Stimulated activated CD8-positive, alpha-beta memory T cell treated with anti-CD3 and anti-CD28 coated beads, Interleukin-12 subunit alpha, Interleukin-12 subunit beta, amount 100 ng/mL, for 24 hours (primary cell): Measurements from ENCODE around the gene LARP1.

Source experiments
- DNase-seq: peaks from one replicate; pipeline ENCODE4 v3.0.0-alpha.2; 2020; ENCODE audit errors: extremely low read depth

LARP1 gene

GRCh38 chr5:154857530-154858296 lies 102.5 kb downstream of the LARP1 start:
- peak; percentile 67 for DNase-seq

GRCh38 chr5:154858297-154858971 lies 103.3 kb downstream of the LARP1 start, which contains the start of gene CNOT8:
CNOT8 (plus strand) TSS chr5:154858627; CDS start chr5:154863279, 4,652 bp downstream.
- peak; percentile 97 for DNase-seq

- no peak for DNase-seq
These were observed 104.0 kb downstream of the LARP1 start for GRCh38 chr5:154858972-154859871.

- DNase-seq: no peak
These were observed 104.9 kb downstream of the LARP1 start for GRCh38 chr5:154860123-154860522.

GRCh38 chr5:154860765-154861164 lies 105.6 kb downstream of the LARP1 start:
- DNase-seq: no peak

- DNase-seq: no peak
These were observed 106.8 kb downstream of the LARP1 start for GRCh38 chr5:154861946-154862345.

- no peak for DNase-seq
These were observed 107.6 kb downstream of the LARP1 start for GRCh38 chr5:154862766-154863165.

- no peak for DNase-seq
These were observed 108.3 kb downstream of the LARP1 start for GRCh38 chr5:154863291-154864080.

GRCh38 chr5:154865466-154866184 lies 110.4 kb downstream of the LARP1 start:
- no peak for DNase-seq

GRCh38 chr5:154866841-154867240 lies 111.7 kb downstream of the LARP1 start:
- no peak for DNase-seq
